Activated CD8-positive, alpha-beta T cell treated with anti-CD3 and anti-CD28 coated beads for 36 hours (primary cell): ENCODE measurements around the gene TMEM235. TPM values are rescaled to one million over a fixed set of nuclear protein-coding genes. Genes with fewer than 3 reads are reported as not detected.
A peak's percentile ranks its signal among the peaks of the same experiment; 100 is the strongest.

Experiments used
- ATAC-seq: fragments of 200-7000 bp; cut with Tn5 transposase; one replicate; pipeline ENCODE4 v1.10.0; 2021; ENCODE audit warnings: mild to moderate bottlenecking, moderate library complexity
- CTCF ChIA-PET: fragments of 350-600 bp; sonication (Branson Sonifier 250); formaldehyde crosslinking; loops from one replicate; lab custom pipeline; 2021; ENCODE audit warnings: antibody characterized with exemption; lab: Charles Lee
- POLR2A ChIA-PET: fragments of 350-600 bp; sonication (Branson Sonifier 250); formaldehyde crosslinking; loops from one replicate; lab custom pipeline; 2021; ENCODE audit warnings: antibody characterized with exemption; lab: Charles Lee
- DNase-seq: peaks from one replicate; pipeline ENCODE4 v3.0.0-alpha.2; 2020
- H3K27ac Mint-ChIP-seq: one replicate; pipeline ENCODE4 v1.8.0; 2021; ENCODE audit warnings: mild to moderate bottlenecking, mixed read lengths
- H3K27me3 Mint-ChIP-seq: one replicate; pipeline ENCODE4 v1.8.0; 2021; ENCODE audit warnings: mixed read lengths
- H3K36me3 Mint-ChIP-seq: one replicate; pipeline ENCODE4 v1.8.0; 2021; ENCODE audit warnings: low read depth, mixed read lengths
- H3K4me1 Mint-ChIP-seq: one replicate; pipeline ENCODE4 v1.8.0; 2021; ENCODE audit warnings: low read depth, mixed read lengths
- H3K4me3 Mint-ChIP-seq: one replicate; pipeline ENCODE4 v1.8.0; 2021; ENCODE audit warnings: mild to moderate bottlenecking, moderate library complexity, mixed read lengths
- H3K9me3 Mint-ChIP-seq: one replicate; pipeline ENCODE4 v1.8.0; 2021; ENCODE audit warnings: mixed read lengths
- CTCF ChIP-seq: fragments of 200-600 bp; IDR thresholded peaks from one replicate; pipeline ENCODE4 v1.8.0; 2022; ENCODE audit warnings: antibody characterized with exemption, mild to moderate bottlenecking
- intact Hi-C: fragments of 100-400 bp; cut with micrococcal nuclease; formaldehyde crosslinking; loops from one replicate; pipeline ENCODE4 v1.10.0; 2022
- total RNA-seq, 2 experiments: library from RNA; stranded (reverse); gene quantifications; one replicate each; pipeline ENCODE4 v1.2.3, GENCODE V29; 2021

The TMEM235 gene
- total RNA-seq = not detected

- no peaks in the 10 kb centered on the region for H3K36me3 Mint-ChIP-seq
- ChIA-PET POLR2A (interaction anchor here (1.4 kb wide), 1 partner anchor 19 kb away, joined by 3 read pairs; no protein-coding TSS in a partner anchor), CTCF (interaction anchor here (0.5 to 1.0 kb wide), 2 partner anchors 18 to 20 kb away, joined by 3 read pairs; no protein-coding TSS in a partner anchor)
- ATAC-seq (no peak), DNase-seq (no peak)
- intact Hi-C loops = no loop called here
- H3K9me3 Mint-ChIP-seq = no peaks in the 10 kb centered on the region
- peaks cover 15% of the 10 kb centered on the region for H3K4me1 Mint-ChIP-seq
- H3K27me3 Mint-ChIP-seq = peaks cover 32% of the 10 kb centered on the region
- no peak within 1 kb of the TSS for H3K4me3 Mint-ChIP-seq
- H3K27ac Mint-ChIP-seq = no peak within 1 kb of the TSS
- TF ChIP-seq CTCF = no peak
These were observed at the start of gene TMEM235 for GRCh38 chr17:78230996-78231935. TSS of gene TMEM235 (plus strand) at chr17:78231631. CDS start at chr17:78232024, 393 bp downstream.

GRCh38 chr17:78182504-78182903, 48.9 kb upstream of the TMEM235 start:
- TF ChIP-seq CTCF = no peak
- POLR2A ChIA-PET = interaction anchor here (0.6 to 6.6 kb wide), 3 partner anchors 9 to 41 kb away, joined by 3 to 100 read pairs (median 3); partner anchors contain the start of gene SYNGR2
- no peak for ATAC-seq
- Mint-ChIP-seq H3K27ac (no peak overlapping the region), H3K4me1 (peaks cover 32% of the 10 kb centered on the region), H3K36me3 (peaks cover 66% of the 10 kb centered on the region), H3K4me3 (no peak overlapping the region), H3K9me3 (no peaks in the 10 kb centered on the region), H3K27me3 (no peaks in the 10 kb centered on the region)
- intact Hi-C loops = no loop called here
- DNase-seq = no peak
- CTCF ChIA-PET = interaction anchor here (0.9 to 1.0 kb wide), 2 partner anchors 45 to 68 kb away, joined by 3 to 4 read pairs; no protein-coding TSS in a partner anchor

DNA sequence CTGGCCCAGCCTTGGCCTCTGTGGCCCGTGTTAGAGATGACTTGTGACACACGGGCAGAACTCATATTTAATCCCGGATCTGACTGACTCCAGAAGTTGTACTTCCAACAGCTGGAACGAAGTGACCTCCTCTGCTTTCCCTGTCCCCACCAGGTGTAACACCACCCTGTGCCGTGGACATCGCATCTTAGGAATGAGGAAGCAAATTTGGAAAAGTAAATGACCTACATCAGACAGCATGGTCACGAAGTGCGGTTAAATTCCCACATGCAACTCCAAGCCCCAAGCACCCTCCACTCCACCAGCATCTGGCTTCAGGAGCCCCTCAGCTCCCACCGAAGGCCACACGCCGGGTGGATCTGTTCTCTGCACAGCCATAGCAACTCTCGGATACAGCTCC, 47.5 kb upstream of the TMEM235 start:
- Mint-ChIP-seq H3K27ac (no peak overlapping the region), H3K4me1 (peaks cover 35% of the 10 kb centered on the region), H3K36me3 (peaks cover 59% of the 10 kb centered on the region), H3K9me3 (no peaks in the 10 kb centered on the region), H3K4me3 (peak overlapping the region; percentile 22), H3K27me3 (no peaks in the 10 kb centered on the region)
- intact Hi-C loops = no loop called here
- no peak for ATAC-seq
- ChIA-PET POLR2A (interaction anchor here (0.6 to 6.6 kb wide), 4 partner anchors 9 to 52 kb away, joined by 3 to 100 read pairs (median 4); partner anchors contain the start of gene SYNGR2), CTCF (interaction anchor here (0.9 to 1.3 kb wide), 3 partner anchors 10 to 99 kb away, joined by 3 to 5 read pairs (median 3); no protein-coding TSS in a partner anchor)
- no peak for TF ChIP-seq CTCF
- no peak for DNase-seq

DNA sequence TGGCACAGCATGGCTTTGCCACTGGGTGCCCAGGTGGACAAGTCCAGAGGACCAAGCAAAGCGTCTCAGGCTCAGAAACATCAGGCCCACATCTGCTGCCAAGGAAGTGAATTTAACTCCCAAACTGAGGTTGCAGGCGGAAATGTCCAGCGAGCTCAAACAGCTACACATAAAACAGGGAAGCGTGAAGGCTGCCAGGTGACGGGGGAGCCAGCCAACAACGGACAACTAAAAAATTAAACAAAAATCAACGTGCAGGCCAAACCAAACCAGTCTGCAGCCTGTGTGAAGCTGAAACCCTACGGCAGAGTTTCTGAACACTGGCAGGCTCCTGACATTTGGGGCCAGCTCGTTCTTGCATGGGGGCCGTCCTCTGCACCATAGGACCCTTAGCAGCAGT, 47.1 kb upstream of the TMEM235 start:
- Mint-ChIP-seq H3K36me3 (peaks cover 54% of the 10 kb centered on the region), H3K4me3 (peak overlapping the region; percentile 93), H3K27me3 (no peaks in the 10 kb centered on the region), H3K9me3 (no peaks in the 10 kb centered on the region), H3K4me1 (peaks cover 35% of the 10 kb centered on the region), H3K27ac (no peak overlapping the region)
- intact Hi-C loops = no loop called here
- no peak for ATAC-seq
- CTCF ChIA-PET = interaction anchor here (0.9 to 1.3 kb wide), 3 partner anchors 10 to 99 kb away, joined by 3 to 5 read pairs (median 3); no protein-coding TSS in a partner anchor
- TF ChIP-seq CTCF = no peak
- POLR2A ChIA-PET = interaction anchor here (1.0 to 6.6 kb wide), 4 partner anchors 8 to 65 kb away, joined by 3 to 100 read pairs (median 4); partner anchors contain the start of gene SYNGR2
- no peak for DNase-seq
